Activated naive CD8-positive, alpha-beta T cell treated with anti-CD3 and anti-CD28 coated beads for 36 hours (primary cell): ENCODE measurements around the gene GRAMD1B. TPM values are rescaled to one million over a fixed set of nuclear protein-coding genes. Genes with fewer than 3 reads are reported as not detected.
"Not testable (repeated sequence)": the region's sequence is repeated elsewhere in the genome, so short reads cannot be mapped to it uniquely, and the experiment has no call there.

Experiments
- DNase-seq: peaks from one replicate; pipeline ENCODE4 v3.0.0; 2021
- H3K27ac Mint-ChIP-seq: one replicate; pipeline ENCODE4 v1.8.0; 2022; ENCODE audit warnings: mild to moderate bottlenecking, moderate library complexity, mixed read lengths
- H3K27me3 Mint-ChIP-seq: one replicate; pipeline ENCODE4 v1.8.0; 2022; ENCODE audit warnings: mild to moderate bottlenecking, mixed read lengths
- H3K36me3 Mint-ChIP-seq: one replicate; pipeline ENCODE4 v1.8.0; 2021; ENCODE audit warnings: mild to moderate bottlenecking, mixed read lengths
- H3K4me1 Mint-ChIP-seq: one replicate; pipeline ENCODE4 v1.8.0; 2021; ENCODE audit warnings: mixed read lengths
- H3K4me3 Mint-ChIP-seq: one replicate; pipeline ENCODE4 v1.8.0; 2022; ENCODE audit warnings: mild to moderate bottlenecking, moderate library complexity, mixed read lengths
- H3K9me3 Mint-ChIP-seq: one replicate; pipeline ENCODE4 v1.8.0; 2022; ENCODE audit warnings: mixed read lengths
- total RNA-seq, 2 experiments: library from RNA; stranded (reverse); gene quantifications; one replicate each; pipeline ENCODE4 v1.2.3, GENCODE V29; 2021

Gene GRAMD1B
- total RNA-seq, 2 experiments from 2014 or later, result 20.3 to 20.6 TPM

DNA sequence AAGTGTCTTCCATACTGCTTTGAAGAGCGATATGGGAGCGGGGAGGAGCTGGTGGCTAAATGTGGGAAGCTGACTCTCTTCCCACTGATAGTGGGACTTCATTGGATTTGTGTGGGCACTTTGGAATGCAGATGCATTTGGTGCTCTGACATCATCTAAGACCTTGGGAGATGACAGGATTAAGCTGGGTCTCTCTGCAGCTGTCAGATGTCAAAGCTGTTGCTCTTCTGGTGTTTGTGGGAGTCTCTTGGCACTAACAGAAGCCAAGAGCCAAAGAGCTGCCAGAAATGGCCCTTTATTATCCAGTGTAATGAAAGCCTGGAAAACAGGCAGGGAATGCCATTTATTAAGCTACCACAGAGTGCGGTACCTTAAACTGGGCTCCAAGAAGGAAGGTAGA is 20.6 kb downstream of the GRAMD1B start:
- H3K36me3 Mint-ChIP-seq, result peaks cover 5% of the 10 kb centered on the region
- H3K4me1 Mint-ChIP-seq, result peaks cover 39% of the 10 kb centered on the region
- H3K9me3 Mint-ChIP-seq, result no peaks in the 10 kb centered on the region
- no peak for DNase-seq
- H3K4me3 Mint-ChIP-seq, result no peak overlapping the region
- H3K27me3 Mint-ChIP-seq, result no peaks in the 10 kb centered on the region
- H3K27ac Mint-ChIP-seq, result peak overlapping the region; percentile 43

- no peak overlapping the region for H3K4me3 Mint-ChIP-seq
- H3K27me3 Mint-ChIP-seq, result no peaks in the 10 kb centered on the region
- H3K9me3 Mint-ChIP-seq, result no peaks in the 10 kb centered on the region
- H3K36me3 Mint-ChIP-seq, result peaks cover 10% of the 10 kb centered on the region
- H3K4me1 Mint-ChIP-seq, result peaks cover 44% of the 10 kb centered on the region
- peak overlapping the region; percentile 39 for H3K27ac Mint-ChIP-seq
- no peak for DNase-seq
Observed at GRCh38 chr11:123451183-123451781, 21.2 kb downstream of the GRAMD1B start.

DNA sequence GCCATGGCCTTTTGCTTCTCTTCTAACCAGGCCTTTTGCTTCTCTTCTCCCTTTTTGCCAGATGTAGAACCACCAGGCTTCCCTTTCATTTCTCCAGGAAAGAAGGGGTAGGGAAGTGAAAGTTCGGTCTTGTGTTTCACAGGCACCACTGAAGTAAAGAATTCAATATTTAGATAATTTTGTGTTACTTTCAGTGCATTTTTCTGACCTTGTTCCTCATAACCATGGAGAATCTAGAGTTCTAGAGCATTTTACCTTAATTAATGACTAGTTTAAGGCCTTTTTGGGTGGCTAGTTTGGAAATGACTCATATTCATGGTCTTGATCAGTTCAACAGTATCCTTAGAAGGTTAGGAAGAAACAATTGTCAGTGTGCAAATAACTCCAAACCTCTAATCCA is 22.7 kb downstream of the GRAMD1B start:
- Mint-ChIP-seq H3K27ac (no peak overlapping the region), H3K9me3 (no peaks in the 10 kb centered on the region), H3K4me1 (peaks cover 53% of the 10 kb centered on the region), H3K27me3 (no peaks in the 10 kb centered on the region), H3K36me3 (peaks cover 14% of the 10 kb centered on the region), H3K4me3 (no peak overlapping the region)
- DNase-seq, result no peak

GRCh38 chr11:123454060-123454651 is 24.1 kb downstream of the GRAMD1B start:
- H3K27ac Mint-ChIP-seq, result peak overlapping the region; percentile 84
- peak; percentile 72 for DNase-seq
- peak overlapping the region; percentile 57 for H3K4me3 Mint-ChIP-seq
- no peaks in the 10 kb centered on the region for H3K27me3 Mint-ChIP-seq
- H3K36me3 Mint-ChIP-seq, result peaks cover 17% of the 10 kb centered on the region
- H3K9me3 Mint-ChIP-seq, result no peaks in the 10 kb centered on the region
- peaks cover 53% of the 10 kb centered on the region for H3K4me1 Mint-ChIP-seq

DNA sequence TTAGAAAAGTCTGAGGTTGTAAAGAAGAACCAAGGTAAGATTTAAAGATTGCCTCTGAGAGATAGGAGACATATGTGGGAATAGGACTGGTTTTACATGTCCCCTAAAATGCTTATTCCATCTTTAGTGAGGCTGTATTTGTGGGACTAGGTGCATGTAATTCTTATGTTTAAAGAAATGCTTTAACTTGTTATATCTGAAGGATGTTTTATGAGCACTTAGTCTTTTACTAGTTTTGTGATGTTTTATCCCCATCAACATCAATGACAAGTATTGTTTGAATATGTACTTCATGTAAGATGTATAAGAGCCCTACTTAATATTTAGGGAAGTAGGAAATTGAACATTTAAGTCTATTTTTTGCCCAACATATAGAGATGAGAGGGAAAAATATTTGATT is 24.7 kb downstream of the GRAMD1B start:
- no peak for DNase-seq
- Mint-ChIP-seq H3K4me1 (peaks cover 53% of the 10 kb centered on the region), H3K27me3 (no peaks in the 10 kb centered on the region), H3K9me3 (no peaks in the 10 kb centered on the region), H3K27ac (peak overlapping the region; percentile 84), H3K4me3 (peak overlapping the region; percentile 57), H3K36me3 (peaks cover 17% of the 10 kb centered on the region)

DNA sequence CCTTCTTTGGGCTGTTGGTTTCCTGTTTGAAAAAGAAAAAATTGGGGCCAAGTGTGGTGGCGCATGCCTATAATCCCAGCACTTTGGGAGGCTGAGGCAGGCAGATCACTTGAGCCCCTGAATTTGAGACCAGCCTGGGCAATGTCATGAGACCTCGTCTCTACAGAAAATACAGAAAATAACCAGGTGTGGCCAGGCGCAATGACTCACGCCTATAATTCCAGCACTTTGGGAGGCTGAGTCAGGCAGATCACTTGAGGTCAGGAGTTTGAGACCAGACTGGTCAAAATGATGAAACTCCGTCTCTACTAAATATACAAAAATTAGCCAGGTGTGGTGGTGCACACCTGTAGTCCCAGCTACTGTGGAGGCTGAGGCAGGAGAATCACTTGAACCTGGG is 26.4 kb downstream of the GRAMD1B start:
- not testable (repeated sequence) for H3K9me3 Mint-ChIP-seq, H3K27me3 Mint-ChIP-seq, DNase-seq, H3K4me3 Mint-ChIP-seq
- Mint-ChIP-seq H3K27ac (peak overlapping the region; percentile 87), H3K36me3 (peaks cover 17% of the 10 kb centered on the region), H3K4me1 (peaks cover 44% of the 10 kb centered on the region)

GRCh38 chr11:123457187-123457770 is 27.2 kb downstream of the GRAMD1B start:
- Mint-ChIP-seq H3K9me3 (no peaks in the 10 kb centered on the region), H3K4me1 (peaks cover 40% of the 10 kb centered on the region), H3K27me3 (no peaks in the 10 kb centered on the region), H3K4me3 (no peak overlapping the region), H3K36me3 (peaks cover 17% of the 10 kb centered on the region), H3K27ac (peak overlapping the region; percentile 87)
- DNase-seq, result no peak

DNA sequence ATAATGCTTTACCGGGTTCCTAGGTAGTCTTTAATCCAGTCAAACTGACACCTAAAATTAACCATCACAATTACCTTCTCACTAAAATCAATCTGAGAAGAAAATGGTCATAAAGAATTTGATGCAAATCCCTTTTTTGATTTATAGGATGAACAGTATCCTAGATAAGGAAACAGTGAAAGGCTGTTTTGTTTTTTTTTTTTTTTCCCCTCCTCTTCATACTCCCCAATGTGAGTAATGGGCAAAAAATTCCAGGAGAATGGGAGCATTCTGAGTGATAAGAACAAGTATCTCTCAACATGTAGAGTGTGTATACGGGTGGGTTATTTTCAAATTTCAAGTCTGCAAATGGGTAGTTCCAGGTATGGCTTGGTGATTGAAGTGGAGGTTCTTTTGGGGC is 28.4 kb downstream of the GRAMD1B start:
- H3K36me3 Mint-ChIP-seq, result peaks cover 17% of the 10 kb centered on the region
- no peaks in the 10 kb centered on the region for H3K9me3 Mint-ChIP-seq
- no peaks in the 10 kb centered on the region for H3K27me3 Mint-ChIP-seq
- DNase-seq, result no peak
- no peak overlapping the region for H3K27ac Mint-ChIP-seq
- no peak overlapping the region for H3K4me3 Mint-ChIP-seq
- H3K4me1 Mint-ChIP-seq, result peaks cover 34% of the 10 kb centered on the region

GRCh38 chr11:123460012-123460700 is 30.1 kb downstream of the GRAMD1B start:
- H3K4me1 Mint-ChIP-seq, result peaks cover 20% of the 10 kb centered on the region
- peaks cover 18% of the 10 kb centered on the region for H3K36me3 Mint-ChIP-seq

GRCh38 chr11:123461164-123461563 is 31.1 kb downstream of the GRAMD1B start:
- peaks cover 15% of the 10 kb centered on the region for H3K36me3 Mint-ChIP-seq
- no peaks in the 10 kb centered on the region for H3K27me3 Mint-ChIP-seq
- H3K27ac Mint-ChIP-seq, result no peak overlapping the region
- H3K4me3 Mint-ChIP-seq, result no peak overlapping the region
- H3K4me1 Mint-ChIP-seq, result peaks cover 19% of the 10 kb centered on the region
- DNase-seq, result no peak
- H3K9me3 Mint-ChIP-seq, result no peaks in the 10 kb centered on the region

More at GRCh38 chr11:123460012-123460700, 30.1 kb downstream of the GRAMD1B start:
- no peaks in the 10 kb centered on the region for H3K27me3 Mint-ChIP-seq
- DNase-seq, result no peak
- no peaks in the 10 kb centered on the region for H3K9me3 Mint-ChIP-seq
- no peak overlapping the region for H3K4me3 Mint-ChIP-seq
- H3K27ac Mint-ChIP-seq, result no peak overlapping the region

GRCh38 chr11:123465667-123466066 is 35.6 kb downstream of the GRAMD1B start:
- not testable (repeated sequence) for DNase-seq, H3K27me3 Mint-ChIP-seq, H3K4me3 Mint-ChIP-seq, H3K9me3 Mint-ChIP-seq, H3K27ac Mint-ChIP-seq, H3K36me3 Mint-ChIP-seq
- H3K4me1 Mint-ChIP-seq, result peaks cover 13% of the 10 kb centered on the region

DNA sequence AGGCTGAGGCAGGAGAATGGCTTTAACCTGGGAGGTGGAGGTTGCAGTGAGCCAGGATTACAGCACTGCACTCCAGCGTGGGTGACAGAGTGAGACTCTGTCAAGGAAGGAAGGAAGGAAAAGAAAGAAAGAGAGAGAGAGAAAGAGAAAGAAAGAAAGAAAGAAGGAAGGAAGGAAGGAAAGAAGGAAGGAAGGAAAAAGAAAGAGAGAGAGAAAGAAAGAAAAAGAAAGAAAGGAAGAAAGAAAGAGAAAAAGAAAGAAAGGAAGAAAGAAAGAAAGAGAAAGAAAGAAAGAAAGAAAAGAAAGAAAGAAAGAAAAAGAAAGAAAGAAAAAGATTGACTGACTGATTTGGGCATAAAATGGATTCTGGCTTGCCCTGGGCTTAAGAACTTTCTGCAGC is 36.1 kb downstream of the GRAMD1B start:
- peaks cover 13% of the 10 kb centered on the region for H3K4me1 Mint-ChIP-seq
- H3K27ac Mint-ChIP-seq, result peak overlapping the region; percentile 39
- not testable (repeated sequence) for H3K27me3 Mint-ChIP-seq, H3K4me3 Mint-ChIP-seq, H3K36me3 Mint-ChIP-seq, H3K9me3 Mint-ChIP-seq, DNase-seq

DNA sequence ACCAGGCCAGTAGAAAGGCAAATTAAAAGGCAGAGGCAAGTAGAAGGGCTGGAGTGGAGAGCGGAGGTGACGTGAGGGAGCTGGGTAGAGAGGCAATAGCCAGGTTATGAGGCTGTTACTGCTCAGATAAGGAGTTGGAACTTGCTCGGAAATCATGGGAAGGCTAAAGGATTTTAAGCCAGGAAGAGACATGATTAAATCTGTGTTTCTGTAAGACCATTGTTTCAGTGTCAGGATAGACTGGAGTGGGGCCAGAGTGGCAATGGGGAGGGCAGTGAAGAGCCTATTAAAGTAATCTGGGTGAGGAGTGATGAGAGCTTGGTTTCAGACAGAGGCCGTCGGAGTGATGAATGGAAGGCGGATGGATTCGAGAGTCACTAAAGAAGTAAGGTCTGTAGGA is 39.0 kb downstream of the GRAMD1B start:
- H3K36me3 Mint-ChIP-seq, result peaks cover 8% of the 10 kb centered on the region
- no peak for DNase-seq
- no peaks in the 10 kb centered on the region for H3K27me3 Mint-ChIP-seq
- H3K4me1 Mint-ChIP-seq, result peaks cover 13% of the 10 kb centered on the region
- H3K4me3 Mint-ChIP-seq, result no peak overlapping the region
- H3K27ac Mint-ChIP-seq, result no peak overlapping the region
- H3K9me3 Mint-ChIP-seq, result no peaks in the 10 kb centered on the region

GRCh38 chr11:123469586-123469985 is 39.5 kb downstream of the GRAMD1B start:
- H3K36me3 Mint-ChIP-seq, result peaks cover 8% of the 10 kb centered on the region
- H3K4me1 Mint-ChIP-seq, result peaks cover 13% of the 10 kb centered on the region

DNA sequence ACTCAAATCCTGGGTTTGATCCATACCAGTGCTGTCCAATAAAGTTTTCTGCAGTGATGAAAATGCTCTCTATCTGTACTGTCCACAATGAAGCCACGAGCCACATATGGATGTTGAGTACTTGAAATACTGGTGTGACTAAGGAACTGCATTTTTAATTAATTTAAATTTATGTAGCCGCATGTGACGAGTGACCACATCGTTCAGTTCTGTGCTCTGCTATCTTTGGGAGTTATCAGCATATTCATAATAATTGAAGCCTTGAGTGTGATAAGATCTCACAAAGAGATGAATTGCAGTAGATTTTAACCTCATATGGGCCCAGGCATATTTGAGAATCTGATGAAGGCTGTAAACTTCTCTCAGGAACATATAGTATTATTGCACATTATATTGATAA is 40.8 kb downstream of the GRAMD1B start:
- Mint-ChIP-seq H3K9me3 (no peaks in the 10 kb centered on the region), H3K27ac (no peak overlapping the region), H3K36me3 (peaks cover 4% of the 10 kb centered on the region), H3K27me3 (no peaks in the 10 kb centered on the region), H3K4me1 (peaks cover 10% of the 10 kb centered on the region), H3K4me3 (no peak overlapping the region)
- no peak for DNase-seq

More at GRCh38 chr11:123469586-123469985, 39.5 kb downstream of the GRAMD1B start:
- Mint-ChIP-seq H3K9me3 (no peaks in the 10 kb centered on the region), H3K27me3 (no peaks in the 10 kb centered on the region), H3K27ac (no peak overlapping the region), H3K4me3 (no peak overlapping the region)
- no peak for DNase-seq
